ENCODE measurements around the gene RHBG.

DNA sequence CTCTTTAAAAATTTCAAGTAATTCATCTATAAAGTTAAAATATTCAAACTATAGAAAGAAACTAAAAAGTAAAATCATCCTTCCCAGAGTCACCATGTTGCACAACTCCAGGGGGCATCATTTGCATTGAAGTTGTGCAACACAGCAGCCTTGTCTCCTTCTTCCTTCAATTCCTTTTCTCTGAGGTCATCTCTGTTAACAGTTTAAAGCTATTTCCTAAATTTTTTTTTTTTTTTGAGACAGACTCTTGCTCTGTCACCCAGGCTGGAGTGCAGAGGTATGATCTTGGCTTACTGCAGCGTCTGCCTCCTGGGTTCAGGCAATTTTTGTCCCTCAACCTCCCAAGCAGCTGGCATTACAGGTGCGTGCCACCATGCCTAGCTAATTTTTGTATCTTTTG is 7.1 kb downstream of the RHBG start:
- TF ChIP-seq, protein P1, sequence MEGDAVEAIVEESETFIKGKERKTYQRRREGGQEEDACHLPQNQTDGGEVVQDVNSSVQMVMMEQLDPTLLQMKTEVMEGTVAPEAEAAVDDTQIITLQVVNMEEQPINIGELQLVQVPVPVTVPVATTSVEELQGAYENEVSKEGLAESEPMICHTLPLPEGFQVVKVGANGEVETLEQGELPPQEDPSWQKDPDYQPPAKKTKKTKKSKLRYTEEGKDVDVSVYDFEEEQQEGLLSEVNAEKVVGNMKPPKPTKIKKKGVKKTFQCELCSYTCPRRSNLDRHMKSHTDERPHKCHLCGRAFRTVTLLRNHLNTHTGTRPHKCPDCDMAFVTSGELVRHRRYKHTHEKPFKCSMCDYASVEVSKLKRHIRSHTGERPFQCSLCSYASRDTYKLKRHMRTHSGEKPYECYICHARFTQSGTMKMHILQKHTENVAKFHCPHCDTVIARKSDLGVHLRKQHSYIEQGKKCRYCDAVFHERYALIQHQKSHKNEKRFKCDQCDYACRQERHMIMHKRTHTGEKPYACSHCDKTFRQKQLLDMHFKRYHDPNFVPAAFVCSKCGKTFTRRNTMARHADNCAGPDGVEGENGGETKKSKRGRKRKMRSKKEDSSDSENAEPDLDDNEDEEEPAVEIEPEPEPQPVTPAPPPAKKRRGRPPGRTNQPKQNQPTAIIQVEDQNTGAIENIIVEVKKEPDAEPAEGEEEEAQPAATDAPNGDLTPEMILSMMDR (optimal IDR thresholded peaks at IDR 0.05 in 1 of 3, IDR thresholded peaks at IDR 0.05 in 1 of 3, conservative IDR thresholded peaks at IDR 0.05 in 1 of 3; ENCODE audit: extremely low read depth in 1 of 3, insufficient read depth in 2 of 3, low read length in 3 of 3): no peak
- no peak for TF ChIP-seq EZH2 (IDR thresholded peaks at IDR 0.05; ENCODE audit: low read length)

All from keratinocyte (primary cell).